GM21576 (cell line): Measurements from ENCODE around the gene CD33.
"Not testable (repeated sequence)": the region's sequence is repeated elsewhere in the genome, so short reads cannot be mapped to it uniquely, and the experiment has no call there.

Source experiments
- ATAC-seq: cut with Tn5 transposase; IDR thresholded peaks from one replicate; pipeline ENCODE4 v1.9.1; 2021; ENCODE audit warnings: mild to moderate bottlenecking, moderate library complexity; ENCODE audit not compliant: unreplicated experiment

CD33 gene

DNA sequence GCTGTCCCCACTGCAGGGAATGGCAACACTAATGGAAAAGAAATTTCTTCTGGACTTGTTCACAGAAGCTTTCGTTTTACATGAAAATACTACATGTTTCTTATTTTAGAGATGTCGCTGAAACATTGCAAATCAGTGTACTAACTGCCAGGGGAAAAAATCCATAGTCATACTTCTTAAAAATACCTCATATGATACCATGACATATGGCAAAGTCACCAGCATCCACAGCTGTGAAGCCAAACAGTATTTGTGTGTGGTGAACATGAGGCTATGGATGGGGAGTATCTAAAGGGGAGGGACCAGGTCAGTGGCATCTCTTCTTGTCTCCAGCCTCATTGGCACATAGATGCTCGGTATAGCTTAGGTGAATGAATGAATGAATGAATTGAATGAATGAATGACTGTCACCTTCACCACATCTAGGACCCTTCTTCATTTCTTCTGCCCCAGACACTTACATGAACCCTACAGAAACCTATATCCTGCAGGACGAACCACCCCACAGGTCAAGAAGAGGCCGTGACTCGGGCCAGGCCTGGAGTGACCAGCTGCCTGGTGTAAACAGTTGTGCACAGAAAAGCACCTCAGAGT is 14.6 kb upstream of the CD33 start:
- no peak for ATAC-seq

DNA sequence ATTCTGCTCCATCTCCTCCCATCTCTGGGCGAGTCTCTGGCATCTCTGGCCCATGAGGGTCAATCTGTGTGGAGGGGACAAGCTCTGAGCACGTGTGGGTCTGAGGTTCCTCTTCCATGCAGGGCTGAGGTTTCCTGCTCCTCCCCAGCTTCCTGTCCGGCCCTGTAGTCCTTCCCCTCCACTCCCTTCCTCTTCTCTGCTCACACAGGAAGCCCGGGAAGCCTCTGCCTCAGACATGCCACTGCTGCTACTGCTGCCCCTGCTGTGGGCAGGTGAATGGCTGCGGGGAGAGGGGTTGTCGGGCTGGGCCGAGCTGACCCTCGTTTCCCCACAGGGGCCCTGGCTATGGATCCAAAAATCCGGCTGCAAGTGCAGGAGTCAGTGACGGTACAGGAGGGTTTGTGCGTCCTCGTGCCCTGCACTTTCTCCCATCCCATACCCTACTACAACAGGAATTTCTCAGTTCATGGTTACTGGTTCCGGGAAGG is 14.0 kb upstream of the CD33 start:
- ATAC-seq = not testable (repeated sequence)

DNA sequence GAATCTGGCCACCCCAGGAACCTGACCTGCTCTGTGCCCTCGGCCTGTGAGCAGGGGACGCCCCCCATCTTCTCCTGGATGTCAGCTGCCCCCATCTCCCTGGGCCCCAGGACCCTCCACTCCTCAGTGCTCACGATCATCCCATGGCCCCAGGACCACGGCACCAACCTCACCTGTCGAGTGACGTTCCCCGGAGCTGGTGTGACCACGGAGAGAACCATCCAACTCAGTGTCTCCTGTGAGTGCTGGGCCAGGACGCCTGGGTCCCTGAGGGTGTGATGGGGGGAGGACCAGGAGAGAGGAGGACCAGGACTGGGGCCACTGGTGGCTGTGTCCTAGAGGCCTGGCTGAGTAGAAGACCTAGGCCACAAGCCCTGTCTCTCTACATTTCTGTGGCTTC is 13.0 kb upstream of the CD33 start:
- ATAC-seq = no peak

DNA sequence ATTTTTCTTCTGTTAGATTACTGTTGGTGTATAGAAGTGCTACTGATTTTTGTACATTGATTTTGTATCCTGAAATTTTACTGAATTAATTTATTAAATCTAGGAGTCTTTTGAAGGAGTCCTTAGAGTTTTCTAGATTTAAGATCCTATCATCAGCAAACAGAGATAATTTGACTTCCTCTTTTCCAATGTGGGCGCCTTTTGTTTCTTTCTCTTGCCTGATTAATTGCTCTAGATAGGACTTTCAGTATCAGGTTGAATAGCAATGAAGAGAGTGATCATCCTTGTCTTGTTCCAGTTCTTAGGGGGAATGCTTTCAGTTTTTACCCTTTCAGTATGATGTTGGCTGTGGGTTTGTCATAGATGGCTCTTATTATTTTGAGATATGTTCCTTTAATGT is 5.6 kb upstream of the CD33 start:
- ATAC-seq = no peak

DNA sequence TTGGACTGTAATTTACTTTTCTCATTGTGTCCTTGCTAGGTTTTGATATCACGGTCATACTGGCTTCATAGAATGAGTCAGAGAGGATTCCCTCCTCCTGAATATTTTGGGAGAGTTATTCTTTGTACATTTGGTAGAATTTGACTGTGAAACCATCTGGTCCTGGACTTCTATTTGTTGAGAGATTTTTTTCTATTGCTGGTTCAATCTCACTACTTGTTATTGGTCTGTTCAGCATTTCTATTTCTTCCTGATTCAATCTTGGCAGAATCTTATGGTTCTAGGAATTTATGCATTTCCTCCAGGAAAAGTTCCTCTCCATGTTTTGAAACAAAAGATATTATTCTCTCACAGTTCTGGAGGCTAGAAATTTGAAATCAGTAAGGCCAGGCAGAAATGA is 4.9 kb upstream of the CD33 start:
- no peak for ATAC-seq

DNA sequence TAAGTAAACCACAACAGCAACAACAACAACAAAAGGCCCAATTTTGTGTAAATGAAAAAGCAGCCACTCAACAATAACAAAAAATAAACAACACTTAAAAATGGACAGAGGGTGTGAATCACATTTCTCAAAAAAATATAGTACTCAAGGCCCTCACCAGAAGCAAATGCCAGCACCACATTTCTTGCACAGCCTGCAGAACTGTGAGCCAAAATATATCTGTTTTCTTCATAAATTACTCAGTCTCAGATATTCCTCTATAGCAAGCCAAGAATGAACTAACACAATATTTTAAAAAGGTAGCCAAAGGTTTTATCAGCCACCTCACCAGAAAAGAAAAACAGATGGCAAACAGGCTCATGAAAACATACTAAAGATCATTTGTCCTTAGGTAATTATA is 3.9 kb upstream of the CD33 start:
- ATAC-seq = no peak

DNA sequence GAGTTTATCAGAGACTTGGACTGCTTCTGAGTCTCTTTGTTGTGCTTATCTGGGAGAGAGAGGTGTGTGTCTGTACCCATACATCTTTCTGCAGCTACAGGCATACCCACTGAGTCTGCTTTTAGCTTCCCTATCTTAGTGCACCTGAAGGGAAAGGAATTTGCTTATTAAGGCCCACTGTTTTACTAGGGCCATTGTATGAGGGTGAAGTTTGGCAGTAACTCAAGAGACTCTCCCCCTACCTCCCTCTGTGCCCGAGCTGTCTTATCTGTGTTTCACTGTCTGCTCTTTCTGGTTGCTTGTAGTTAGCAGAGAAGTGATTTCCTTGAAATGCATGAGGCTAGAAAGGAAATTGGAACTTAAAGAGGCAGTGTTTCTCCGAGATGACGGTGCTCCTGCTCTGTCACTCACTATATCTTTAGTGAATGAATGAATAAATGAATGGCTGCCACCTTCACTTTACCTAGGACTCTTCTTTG is 678 bp upstream of the CD33 start:
- ATAC-seq = no peak

DNA sequence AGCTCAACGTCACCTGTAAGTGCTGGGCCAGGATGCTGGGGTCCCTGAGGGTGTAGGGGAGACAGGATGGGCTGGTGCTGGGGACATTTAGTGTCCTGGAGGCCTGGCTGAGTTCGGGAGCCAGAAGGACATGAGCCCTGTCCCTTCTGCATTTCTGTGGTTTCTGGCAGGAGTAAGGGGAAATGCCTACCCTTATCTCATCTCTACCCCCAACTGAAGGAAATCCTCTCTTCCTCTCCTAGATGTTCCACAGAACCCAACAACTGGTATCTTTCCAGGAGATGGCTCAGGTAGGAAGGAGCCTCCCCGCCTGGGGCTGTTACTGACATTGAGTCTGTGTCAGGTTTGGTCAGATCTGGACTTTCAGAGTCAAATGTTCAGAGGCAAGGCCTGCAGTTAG is 1.2 kb downstream of the CD33 start:
- ATAC-seq = no peak

DNA sequence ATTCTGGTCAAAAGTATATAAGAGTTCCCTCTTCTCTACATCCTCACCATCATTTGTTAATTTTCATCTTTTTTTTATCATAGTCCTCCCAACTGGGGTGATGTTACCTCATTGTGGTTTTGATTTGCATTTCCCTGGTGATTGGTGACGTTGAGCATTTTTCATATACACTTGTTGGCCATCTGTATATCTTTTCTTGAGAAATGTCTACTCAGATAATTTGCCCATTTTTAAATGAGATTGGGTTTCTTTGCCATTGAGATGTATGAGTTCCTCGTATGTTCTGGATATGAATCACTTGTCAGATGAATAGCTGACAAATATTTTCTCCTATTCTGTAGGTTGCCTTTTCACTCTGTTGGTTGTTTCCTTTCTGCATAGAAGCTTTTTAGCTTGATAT is 2.4 kb downstream of the CD33 start:
- ATAC-seq = no peak

DNA sequence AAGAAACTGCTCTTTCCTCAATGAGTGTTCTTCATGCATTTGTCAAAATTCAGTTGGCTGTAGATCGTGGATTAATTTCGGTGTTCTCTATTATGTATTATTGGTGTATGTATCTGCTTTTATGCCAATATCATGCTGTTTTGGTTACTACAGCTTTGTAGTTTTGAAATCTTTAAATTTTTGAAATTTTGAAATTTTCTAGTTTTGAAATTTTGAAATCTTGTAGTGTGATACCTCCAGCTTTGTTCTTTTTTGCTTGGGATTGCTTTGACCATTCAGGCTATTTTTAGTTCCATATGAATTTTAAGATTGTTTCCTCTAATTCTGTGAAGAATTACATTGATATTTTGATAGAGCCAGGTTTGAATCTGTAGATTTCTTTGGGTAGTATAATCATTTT is 3.1 kb downstream of the CD33 start:
- ATAC-seq = no peak

DNA sequence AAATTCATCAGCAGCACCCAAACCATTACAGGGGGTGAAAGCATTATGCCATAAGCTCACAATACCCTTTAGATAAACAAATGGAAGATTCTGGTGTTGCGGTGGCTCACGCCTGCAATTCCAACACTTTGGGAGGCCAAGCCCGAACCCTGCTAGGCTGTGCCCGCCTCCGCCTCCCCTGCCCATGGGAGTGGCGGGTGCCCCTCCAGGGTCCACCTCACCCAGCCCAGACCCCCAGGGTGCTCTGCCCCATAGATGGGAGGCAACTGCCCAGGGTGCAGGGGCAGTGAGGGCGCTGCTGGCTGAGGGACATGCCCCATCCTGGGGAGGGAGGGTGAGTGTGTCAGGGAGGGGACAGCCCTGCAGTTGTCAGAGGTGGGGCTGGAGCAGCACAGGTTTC is 16.0 kb downstream of the CD33 start:
- ATAC-seq = no peak

DNA sequence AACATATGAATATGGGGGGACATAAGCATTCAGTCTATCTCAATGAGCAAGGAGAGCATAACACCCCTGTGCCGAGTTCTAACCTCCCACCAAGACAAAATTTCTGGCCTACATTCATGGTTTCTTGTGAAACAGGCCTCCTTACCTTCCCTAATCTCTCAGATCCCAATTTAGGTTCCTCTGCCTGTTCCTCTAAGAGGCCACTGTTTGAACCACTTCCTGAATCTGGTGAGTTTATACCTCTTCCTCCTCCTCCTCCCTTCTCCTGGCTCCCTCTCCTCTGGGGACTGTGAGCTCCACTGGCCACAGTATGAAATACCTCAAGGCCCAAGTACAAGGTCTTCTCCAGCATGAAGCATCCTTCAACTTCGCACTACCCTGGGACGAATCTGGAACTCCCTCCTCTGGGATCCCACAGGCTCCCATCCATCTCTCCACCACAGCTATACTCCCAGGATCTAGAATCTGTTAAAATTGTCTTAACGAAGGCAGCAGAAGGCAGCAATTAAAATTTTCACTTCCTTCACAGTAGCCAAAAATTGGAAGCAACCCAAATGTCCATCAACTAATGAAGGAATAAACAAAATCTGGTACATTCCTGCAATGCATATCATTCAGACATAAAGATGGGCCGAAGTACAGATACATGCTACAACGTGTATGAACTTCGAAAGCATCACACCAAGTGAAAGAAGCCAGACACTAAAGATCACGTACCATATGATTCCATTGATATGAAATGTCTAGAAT is 18.2 kb downstream of the CD33 start:
- ATAC-seq = no peak

DNA sequence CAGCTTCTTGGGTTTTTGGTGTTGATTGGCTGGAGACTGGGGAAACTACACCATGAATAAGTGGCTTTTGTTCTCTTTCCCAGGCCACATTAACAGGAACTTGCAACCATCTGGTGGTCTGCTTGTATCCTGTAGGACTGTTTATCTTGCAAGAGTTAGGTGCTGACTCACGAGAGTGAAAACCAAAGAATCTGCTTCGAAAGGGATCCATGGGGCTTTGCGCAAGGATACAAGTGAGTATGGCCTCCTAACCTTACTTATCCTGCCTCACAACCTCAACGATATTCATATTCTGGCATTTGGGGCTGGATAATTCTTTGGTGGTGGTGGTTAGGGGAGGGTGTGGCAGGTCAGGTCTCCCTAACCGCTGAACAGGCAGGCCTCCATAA is 21.3 kb downstream of the CD33 start:
- no peak for ATAC-seq

DNA sequence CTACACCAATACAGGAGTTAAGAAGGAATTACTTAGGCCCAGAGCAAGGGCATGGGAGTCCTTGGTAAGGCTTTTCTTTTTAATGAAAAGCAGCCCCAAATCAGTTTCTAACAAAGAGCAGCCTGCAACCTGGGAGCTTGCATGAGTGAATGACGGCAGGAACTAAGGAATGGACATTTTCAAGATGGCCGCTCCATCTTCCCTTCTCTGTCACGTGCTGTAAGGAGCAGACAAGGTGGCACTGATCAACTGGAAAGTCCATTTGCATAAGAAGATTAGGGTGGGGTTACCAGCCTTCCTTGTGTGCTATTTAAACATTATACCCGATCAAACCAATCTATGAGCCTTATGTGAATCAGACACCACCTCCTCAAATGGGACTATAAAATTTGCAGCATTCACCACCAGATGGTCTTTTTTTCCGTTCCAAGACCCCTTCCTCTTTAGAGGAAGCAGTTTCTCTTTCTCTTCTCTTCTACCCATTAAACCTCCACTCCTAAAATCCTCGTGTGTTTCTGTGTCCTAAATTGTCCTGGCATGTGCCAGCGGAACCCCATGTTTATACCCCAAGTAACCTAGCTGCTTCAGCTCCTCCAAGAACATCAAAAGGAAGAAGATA is 23.2 kb downstream of the CD33 start:
- no peak for ATAC-seq

DNA sequence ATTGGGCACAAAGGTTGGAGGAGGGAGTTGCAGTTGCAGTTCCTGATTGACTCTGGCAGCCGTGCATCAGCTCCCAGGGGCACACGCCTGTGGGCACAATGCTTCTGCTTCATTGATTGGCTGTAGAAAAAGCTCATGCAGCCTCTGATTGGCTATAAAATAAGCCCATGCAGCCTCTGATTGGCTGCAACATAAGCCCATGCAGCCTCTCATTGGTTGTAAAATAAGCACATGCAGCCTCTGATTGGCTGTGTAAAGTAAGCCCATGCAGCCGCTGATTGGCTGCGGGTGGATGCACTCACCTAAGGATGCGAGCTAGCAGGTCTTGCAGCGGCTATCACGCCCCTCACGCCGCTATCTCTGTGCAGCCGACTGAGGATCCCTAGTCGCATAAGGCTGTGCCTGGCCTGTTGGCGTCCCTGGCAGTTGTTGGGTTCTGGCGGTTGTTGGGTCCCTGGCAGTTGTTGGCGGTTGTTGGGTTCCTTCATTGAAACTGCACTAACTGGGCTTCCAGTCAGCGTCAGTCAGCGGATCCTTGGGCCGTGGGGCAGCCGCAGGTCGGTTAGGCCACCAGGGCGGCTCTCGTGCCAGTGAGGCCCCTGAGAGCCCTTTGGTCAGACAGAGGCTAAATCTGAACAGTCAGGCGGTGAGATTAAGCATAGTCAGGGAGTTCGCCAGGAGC is 26.0 kb downstream of the CD33 start, which contains the start of gene SIGLECL1:
SIGLECL1 (plus strand) TSS at position 295 of the 682 bp plus-strand sequence. CDS start 12,993 bp downstream, outside the sequence.
- ATAC-seq = no peak

DNA sequence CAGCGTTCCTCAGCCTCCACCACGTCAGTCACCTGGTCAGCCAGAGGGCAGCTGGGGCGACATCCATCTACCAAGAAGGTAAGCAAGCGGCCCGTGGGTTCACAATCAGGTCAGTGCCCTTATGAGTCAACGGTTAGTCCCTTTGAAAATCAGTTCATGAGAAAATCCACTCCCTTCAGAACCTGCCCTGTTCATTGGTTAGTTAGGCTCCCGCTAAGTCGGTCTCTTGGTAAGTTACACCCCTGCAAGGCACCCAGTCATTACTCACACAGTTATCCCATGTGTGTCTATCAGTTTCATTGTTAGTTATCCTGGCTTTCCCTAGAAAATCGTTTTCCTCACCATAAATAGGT is 26.6 kb downstream of the CD33 start:
- ATAC-seq = no peak

DNA sequence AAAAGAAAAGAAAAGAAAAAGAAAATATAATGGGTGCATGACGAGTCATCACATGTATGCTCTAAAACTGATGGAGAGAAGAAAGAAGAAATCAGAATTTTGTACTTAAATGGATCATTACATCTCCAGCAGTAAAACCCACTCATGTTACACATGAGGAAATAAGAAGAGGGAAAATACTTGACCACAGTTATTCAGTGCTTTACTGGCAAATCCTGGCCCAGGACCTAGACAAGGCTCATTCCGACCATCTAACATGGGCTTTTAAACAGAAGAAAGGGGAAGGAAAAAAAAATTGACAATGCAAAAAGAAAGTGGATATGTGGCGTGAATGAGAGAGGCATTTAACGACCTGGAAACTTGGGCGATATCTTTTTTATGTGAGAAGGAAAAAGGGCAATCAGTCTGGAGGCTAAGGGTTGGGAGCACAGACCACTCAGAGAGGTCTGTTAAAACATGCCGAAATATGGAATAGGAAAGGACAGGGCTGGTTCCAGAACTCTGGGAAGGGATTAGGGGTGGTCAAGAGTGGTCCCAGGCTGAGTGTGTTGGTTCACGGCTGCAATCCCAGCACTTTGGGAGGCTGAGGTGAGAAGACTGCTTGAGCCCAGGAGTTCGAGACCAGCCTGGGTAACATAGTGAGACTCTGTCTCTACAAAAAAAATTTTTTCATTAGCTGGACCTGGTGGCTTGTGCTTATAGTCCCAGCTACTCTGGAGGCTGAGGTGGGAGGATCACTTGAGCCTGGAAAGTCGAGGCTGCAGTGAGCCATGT is 27.6 kb downstream of the CD33 start:
- ATAC-seq = no peak

DNA sequence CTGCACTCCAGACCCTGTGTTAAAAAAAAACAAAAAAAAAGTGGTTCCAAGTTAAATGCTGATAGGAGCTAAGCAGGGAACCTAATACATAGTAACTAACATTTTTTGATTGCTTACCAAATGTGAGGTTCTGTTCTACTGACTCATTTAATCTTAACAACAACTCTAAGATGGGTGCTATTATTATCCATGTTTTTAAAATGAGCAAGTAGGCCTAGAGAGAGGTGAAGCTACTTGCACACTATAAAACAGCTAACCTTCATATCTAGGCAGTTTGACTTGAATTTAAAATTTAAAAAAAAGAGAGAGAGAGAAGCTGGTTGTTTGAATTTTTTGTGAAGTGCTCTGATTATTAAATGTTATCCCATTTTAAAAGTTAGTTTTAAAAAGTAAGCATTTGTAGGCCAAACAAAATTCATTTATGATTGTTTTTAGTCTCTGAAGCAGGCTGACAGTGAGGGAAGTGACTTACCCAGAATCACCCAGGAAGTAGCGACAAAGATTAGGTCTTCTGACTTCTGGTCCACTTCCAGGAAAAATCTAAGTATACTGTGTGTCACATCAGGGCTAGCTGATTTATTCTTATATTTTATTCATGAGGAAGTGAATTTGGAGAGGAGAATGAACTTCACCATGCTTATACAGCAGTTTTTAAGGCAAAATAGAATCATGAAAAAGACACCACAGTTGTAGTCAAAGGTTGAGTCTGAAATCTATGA is 28.4 kb downstream of the CD33 start:
- no peak for ATAC-seq

DNA sequence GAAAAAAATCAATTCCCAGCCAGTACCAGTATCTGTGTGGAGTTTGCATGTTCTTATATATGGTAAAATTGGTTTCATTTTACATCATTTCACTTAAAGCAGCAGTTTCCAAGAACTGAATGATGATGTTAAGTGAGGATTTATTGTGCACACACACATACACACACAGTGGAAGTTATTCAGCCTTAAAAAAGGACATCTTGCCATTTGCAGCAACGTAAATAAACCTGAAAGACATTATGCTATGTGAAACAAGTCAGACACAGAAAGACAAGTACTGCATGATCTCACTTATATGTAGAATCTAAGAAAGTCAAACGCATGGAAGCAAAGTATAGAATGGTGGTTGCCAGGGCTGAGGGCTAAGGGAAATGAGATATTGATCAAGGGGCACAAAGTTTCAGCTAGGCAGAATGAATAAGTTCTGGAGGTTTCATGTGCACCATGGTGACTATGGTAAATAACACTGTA is 31.3 kb downstream of the CD33 start:
- ATAC-seq = no peak

DNA sequence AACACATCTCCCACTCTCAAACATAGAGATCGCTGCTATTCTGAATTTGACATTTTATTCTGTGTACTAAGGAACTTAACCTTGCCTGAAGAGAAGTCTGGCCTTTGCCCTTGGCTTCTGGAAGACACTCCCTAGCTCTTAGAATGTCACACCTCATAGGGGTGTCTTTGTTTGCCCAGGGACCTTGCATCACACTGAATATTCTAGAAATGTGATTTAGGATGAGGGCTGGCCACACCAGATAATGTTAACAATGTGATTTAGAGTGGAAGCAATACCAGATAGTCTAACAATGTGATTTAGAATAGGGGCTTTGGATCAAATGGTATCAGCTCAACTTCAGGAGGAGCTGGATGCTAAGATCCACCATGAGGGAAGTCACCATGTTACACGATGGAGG is 32.6 kb downstream of the CD33 start:
- no peak for ATAC-seq
